Measurements from ENCODE around the gene XXYLT1. TPM values are rescaled to one million over a fixed set of nuclear protein-coding genes. Genes with fewer than 3 reads are reported as not detected.

Gene XXYLT1
- total RNA-seq, 4 donors from 2014 or later: 14.1 to 23.7 (median 15.4) TPM

DNA sequence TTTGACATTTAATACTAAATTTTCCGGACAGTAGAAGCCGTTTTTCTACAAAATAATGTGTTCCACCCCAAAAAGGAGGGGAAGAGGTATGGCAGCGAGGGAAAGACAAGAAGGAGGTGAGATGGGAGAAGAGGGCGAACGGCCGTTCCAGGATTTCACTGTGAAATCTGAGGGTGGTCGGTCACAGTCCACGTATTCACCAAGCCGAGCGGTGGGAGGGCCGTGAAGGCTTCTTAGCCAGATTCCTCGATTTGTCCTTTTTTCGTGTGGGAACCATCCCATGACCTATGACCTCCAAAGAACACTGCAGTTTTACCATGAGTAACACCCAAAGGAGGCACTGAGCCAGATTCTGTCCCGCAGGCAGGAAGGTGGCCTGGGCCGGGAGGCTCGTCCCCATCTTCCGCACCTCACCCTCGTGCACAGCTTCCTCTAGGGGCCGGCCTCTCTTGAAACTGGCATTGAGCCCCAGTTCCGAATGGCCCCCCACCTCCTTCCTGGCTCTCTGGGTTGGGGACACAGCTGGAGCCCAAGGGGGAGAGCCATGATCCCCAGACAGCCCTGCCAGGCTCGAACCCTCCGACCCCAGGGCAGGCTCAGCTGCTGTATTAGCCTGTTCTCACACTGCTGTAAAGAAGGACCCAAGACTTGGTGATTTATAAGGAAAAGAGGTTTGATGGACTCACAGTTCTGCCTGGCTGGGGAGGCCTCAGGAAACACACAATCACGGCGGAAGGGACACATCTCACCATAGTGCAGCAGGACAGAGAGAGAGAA, 23.7 kb downstream of the XXYLT1 start:
- no peak for DNase-seq
- no peak overlapping the region for H3K4me3 ChIP-seq
- H3K36me3 ChIP-seq: peaks cover 0 to 23% (median 0%) of the 10 kb centered on the region in 3 donors
- no peak for TF ChIP-seq POLR2A (IDR thresholded peaks at IDR 0.05)
- TF ChIP-seq, protein P1, sequence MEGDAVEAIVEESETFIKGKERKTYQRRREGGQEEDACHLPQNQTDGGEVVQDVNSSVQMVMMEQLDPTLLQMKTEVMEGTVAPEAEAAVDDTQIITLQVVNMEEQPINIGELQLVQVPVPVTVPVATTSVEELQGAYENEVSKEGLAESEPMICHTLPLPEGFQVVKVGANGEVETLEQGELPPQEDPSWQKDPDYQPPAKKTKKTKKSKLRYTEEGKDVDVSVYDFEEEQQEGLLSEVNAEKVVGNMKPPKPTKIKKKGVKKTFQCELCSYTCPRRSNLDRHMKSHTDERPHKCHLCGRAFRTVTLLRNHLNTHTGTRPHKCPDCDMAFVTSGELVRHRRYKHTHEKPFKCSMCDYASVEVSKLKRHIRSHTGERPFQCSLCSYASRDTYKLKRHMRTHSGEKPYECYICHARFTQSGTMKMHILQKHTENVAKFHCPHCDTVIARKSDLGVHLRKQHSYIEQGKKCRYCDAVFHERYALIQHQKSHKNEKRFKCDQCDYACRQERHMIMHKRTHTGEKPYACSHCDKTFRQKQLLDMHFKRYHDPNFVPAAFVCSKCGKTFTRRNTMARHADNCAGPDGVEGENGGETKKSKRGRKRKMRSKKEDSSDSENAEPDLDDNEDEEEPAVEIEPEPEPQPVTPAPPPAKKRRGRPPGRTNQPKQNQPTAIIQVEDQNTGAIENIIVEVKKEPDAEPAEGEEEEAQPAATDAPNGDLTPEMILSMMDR (IDR thresholded peaks at IDR 0.05): no peak
- no peaks in the 10 kb centered on the region for H3K9me3 ChIP-seq
- peaks cover 0 to 16% (median 0%) of the 10 kb centered on the region in 3 donors for H3K4me1 ChIP-seq
- 89 to 98% methylated on average over 15 to 20 of the region's 24 CpGs for WGBS, 2 donors
- H3K27me3 ChIP-seq: no peaks in the 10 kb centered on the region
- intact Hi-C loops (cut with DNase I): no loop called here
- no peak overlapping the region for H3K27ac ChIP-seq

DNA sequence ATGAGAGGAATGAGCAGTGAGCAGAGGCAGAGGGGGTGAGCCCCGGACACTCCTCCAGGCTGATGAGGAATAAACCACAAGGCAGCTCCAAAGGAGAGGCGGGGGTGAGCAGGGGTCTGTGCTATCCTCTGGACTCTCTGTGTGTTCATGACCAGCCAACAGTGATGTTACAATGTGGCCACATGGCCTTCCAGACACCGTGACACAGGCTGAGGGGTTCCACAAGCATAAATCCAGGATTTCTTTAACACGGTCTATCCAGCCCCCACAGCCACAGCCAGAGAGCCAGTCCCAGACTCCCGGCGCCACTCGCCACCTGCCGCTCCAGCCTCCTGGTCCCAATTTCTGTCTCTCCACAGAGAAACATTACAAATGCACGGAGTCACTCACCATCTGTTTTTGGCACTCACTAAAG, 24.4 kb downstream of the XXYLT1 start:
- no peak for DNase-seq
- Histone ChIP-seq H3K27ac (no peak overlapping the region), H3K4me3 (no peak overlapping the region), H3K36me3 (peaks cover 0 to 23% (median 0%) of the 10 kb centered on the region in 3 donors), H3K4me1 (peaks cover 0 to 15% (median 0%) of the 10 kb centered on the region in 3 donors), H3K9me3 (no peaks in the 10 kb centered on the region), H3K27me3 (no peaks in the 10 kb centered on the region)
- WGBS, 2 donors: 94 to 97% methylated on average over 6 to 9 of the region's 9 CpGs
- TF ChIP-seq POLR2A (IDR thresholded peaks at IDR 0.05): no peak
- TF ChIP-seq, protein P1 (IDR thresholded peaks at IDR 0.05): no peak
- intact Hi-C loops (cut with DNase I): no loop called here

DNA sequence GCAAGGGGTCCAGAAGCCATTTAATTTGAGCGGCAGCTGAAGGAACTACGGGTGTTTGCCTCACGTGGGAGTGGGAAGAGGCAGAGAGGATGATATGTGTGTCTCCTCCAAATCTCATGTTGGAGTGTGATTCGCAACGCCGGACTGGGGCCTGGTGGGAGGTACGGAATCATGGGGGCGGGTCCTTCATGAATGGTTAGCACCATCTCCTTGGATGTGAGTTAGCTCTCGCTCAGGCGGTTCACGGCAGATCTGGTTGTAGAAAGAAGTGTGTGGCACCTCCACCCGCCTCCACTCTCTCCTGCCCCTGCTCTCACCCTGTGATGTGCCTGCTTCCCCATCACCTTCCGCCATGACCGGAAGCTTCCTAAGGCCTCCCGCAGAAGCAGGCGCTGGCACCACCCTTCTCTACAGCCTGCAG, 25.4 kb downstream of the XXYLT1 start:
- Histone ChIP-seq H3K4me3 (no peak overlapping the region), H3K4me1 (peaks cover 0 to 14% (median 0%) of the 10 kb centered on the region in 3 donors), H3K27ac (no peak overlapping the region), H3K9me3 (no peaks in the 10 kb centered on the region), H3K36me3 (peaks cover 0 to 23% (median 0%) of the 10 kb centered on the region in 3 donors), H3K27me3 (no peaks in the 10 kb centered on the region)
- TF ChIP-seq, protein P1 (IDR thresholded peaks at IDR 0.05): no peak
- no peak for TF ChIP-seq POLR2A (IDR thresholded peaks at IDR 0.05)
- no peak for DNase-seq
- intact Hi-C loops (cut with DNase I): no loop called here
- 93 to 97% methylated on average over 6 to 15 of the region's 16 CpGs for WGBS, 2 donors

DNA sequence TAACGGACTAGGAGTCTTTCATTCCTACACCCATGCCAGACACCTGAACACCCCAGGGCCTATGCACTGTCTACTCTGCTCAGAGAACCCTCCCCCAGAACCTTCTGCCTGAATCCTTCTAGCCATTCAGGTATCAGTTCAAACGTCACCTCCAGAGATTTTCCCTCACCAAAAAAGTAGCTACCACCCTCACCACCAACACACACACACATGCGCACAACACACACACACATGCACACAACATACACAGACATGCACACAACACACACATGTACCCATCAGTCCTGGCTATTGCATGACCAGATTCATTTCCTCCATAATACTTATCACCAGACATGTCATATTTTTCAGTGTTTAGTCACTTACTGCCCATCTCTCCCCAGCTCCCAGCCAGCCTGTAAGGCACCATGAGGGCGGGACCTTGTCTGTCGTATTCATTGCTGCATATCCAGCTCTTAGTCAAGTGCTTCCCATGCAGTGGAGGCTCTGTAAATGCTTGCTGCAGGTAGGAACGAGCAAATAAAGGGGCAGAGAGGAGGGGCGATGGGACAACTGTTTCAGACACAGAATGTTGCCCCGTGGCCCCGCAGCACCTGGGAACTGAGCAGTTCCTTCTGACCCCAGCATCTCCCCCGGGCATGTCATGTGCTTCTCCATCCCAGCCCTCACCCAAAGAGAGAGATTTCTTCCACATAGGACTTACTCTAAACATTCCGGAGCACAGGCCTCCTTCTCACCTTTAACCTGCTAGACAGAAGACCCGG, 29.2 kb downstream of the XXYLT1 start:
- H3K4me3 ChIP-seq: no peak overlapping the region

More for the DNA sequence above, 29.2 kb downstream of the XXYLT1 start:
- H3K9me3 ChIP-seq: peaks cover 0 to 7% (median 2%) of the 10 kb centered on the region in 3 donors
- H3K4me1 ChIP-seq: peaks cover 0 to 39% (median 15%) of the 10 kb centered on the region in 3 donors
- WGBS, 2 donors: 84 to 89% methylated on average over 11 of the region's 12 CpGs
- no peak for DNase-seq
- TF ChIP-seq, protein P1 (IDR thresholded peaks at IDR 0.05): no peak
- no peak for TF ChIP-seq POLR2A (IDR thresholded peaks at IDR 0.05)
- intact Hi-C loops (cut with DNase I): no loop called here
- no peak overlapping the region for H3K27ac ChIP-seq
- H3K27me3 ChIP-seq: no peaks in the 10 kb centered on the region
- peaks cover 0 to 8% (median 0%) of the 10 kb centered on the region in 3 donors for H3K36me3 ChIP-seq
